Body of pancreas (tissue), 4 donors: ENCODE data around the gene ADAMTSL1. TPM values are rescaled to one million over a fixed set of nuclear protein-coding genes. Genes with fewer than 3 reads are reported as not detected.

Source experiments
- ATAC-seq: fragments of 150-250 bp; one replicate; pipeline ENCODE4 v1.9.1; 2016
- DNase-seq, 4 donors: peaks; one replicate each; pipeline ENCODE4 v3.0.0-alpha.2; 2019
- H3K27ac ChIP-seq, 4 donors: fragments of 200-600 bp; sonication (generic); 1 replicate in 3 of 4; 2 replicates in 1 of 4; pipeline versions ENCODE4 v1.5.1 to v1.6.1; 2016 to 2019; ENCODE audit warnings: mild to moderate bottlenecking in 1 of 4, mixed read lengths in 1 of 4, moderate library complexity in 1 of 4
- H3K27me3 ChIP-seq, 2 donors: fragments of 200-600 bp; sonication (generic); one replicate each; pipeline ENCODE4 v1.6.0; 2016; ENCODE audit warnings: mild to moderate bottlenecking in 1 of 2
- H3K36me3 ChIP-seq, 2 donors: fragments of 200-600 bp; sonication (generic); replicated peaks in 1 of 2; 2 replicates each; pipeline ENCODE4 v1.5.1; 2016; ENCODE audit warnings: low read depth in 2 of 2; ENCODE audit not compliant: insufficient read depth in 1 of 2
- H3K4me1 ChIP-seq: fragments of 200-600 bp; sonication (generic); one replicate; pipeline ENCODE4 v1.6.0; 2016
- H3K4me3 ChIP-seq, 2 donors: fragments of 200-600 bp; sonication (generic); 1 replicate in 1 of 2; 2 replicates in 1 of 2; pipeline ENCODE4 v1.5.1; 2016 to 2019
- H3K9me3 ChIP-seq, 3 donors: fragments of 200-600 bp; sonication (generic); 1 replicate in 2 of 3; 2 replicates in 1 of 3; pipeline ENCODE4 v1.5.1; 2016
- CTCF ChIP-seq, 7 experiments: fragments of 450-650 bp in 4 of 7; fragments of 200-600 bp in 3 of 7; sonication (generic) in 3 of 7; IDR thresholded peaks; one replicate each; pipeline ENCODE4 v1.5.1; 2016 to 2019; ENCODE audit warnings: antibody characterized with exemption in 7 of 7
- POLR2A ChIP-seq, 3 donors: fragments of 450-650 bp; IDR thresholded peaks; one replicate each; pipeline ENCODE4 v1.6.1; 2016; ENCODE audit warnings: antibody characterized with exemption in 3 of 3, mild to moderate bottlenecking in 2 of 3
- WGBS, 2 donors: methylation state at CpG; one replicate each; pipeline ENCODE4 v1.1.5; 2017; 5-methylcytosine and 5-hydroxymethylcytosine counted together
- intact Hi-C: fragments of 100-400 bp; cut with DNase I; formaldehyde crosslinking; loops from one replicate; pipeline ENCODE4 v1.15.1; 2023
- total RNA-seq, 2 donors: library from RNA; depleted of rRNA; stranded (reverse); fragments of >200 nt; gene quantifications; one replicate each; pipeline ENCODE4 v1.1.0, GENCODE V29; 2016

The ADAMTSL1 gene
- total RNA-seq, 2 donors from 2014 or later, result 0.52 to 0.99 TPM

GRCh38 chr9:18705796-18706392 lies 231.9 kb downstream of the ADAMTSL1 start:
- Histone ChIP-seq H3K27me3 (no peaks in the 10 kb centered on the region), H3K27ac (no peak overlapping the region), H3K4me3 (no peak overlapping the region), H3K9me3 (no peaks in the 10 kb centered on the region), H3K4me1 (no peaks in the 10 kb centered on the region), H3K36me3 (no peaks in the 10 kb centered on the region)
- TF ChIP-seq POLR2A (IDR thresholded peaks at IDR 0.05), result no peak
- TF ChIP-seq CTCF (IDR thresholded peaks at IDR 0.05), result no peak
- 43 to 44% methylated on average over 4 of the region's 4 CpGs for WGBS, 2 donors
- DNase-seq, result no peak
- intact Hi-C loops, result no loop called here
- ATAC-seq, result no peak

- intact Hi-C loops, result no loop called here
- H3K27me3 ChIP-seq, result no peaks in the 10 kb centered on the region
- no peaks in the 10 kb centered on the region for H3K36me3 ChIP-seq
- ATAC-seq (no peak), DNase-seq (no peak)
- H3K4me1 ChIP-seq, result no peaks in the 10 kb centered on the region
- TF ChIP-seq CTCF (IDR thresholded peaks at IDR 0.05) (no peak), POLR2A (IDR thresholded peaks at IDR 0.05) (no peak)
- no peak overlapping the region for H3K27ac ChIP-seq
- H3K4me3 ChIP-seq, result no peak overlapping the region
- WGBS, 2 donors, result 74% methylated on average over 11 of the region's 11 CpGs
- no peaks in the 10 kb centered on the region for H3K9me3 ChIP-seq
These were observed 232.7 kb downstream of the ADAMTSL1 start for GRCh38 chr9:18706648-18707047.

- Histone ChIP-seq H3K27me3 (no peaks in the 10 kb centered on the region), H3K36me3 (no peaks in the 10 kb centered on the region), H3K4me1 (no peaks in the 10 kb centered on the region), H3K4me3 (no peak overlapping the region), H3K9me3 (no peaks in the 10 kb centered on the region), H3K27ac (no peak overlapping the region)
- no peak for DNase-seq
- TF ChIP-seq CTCF (IDR thresholded peaks at IDR 0.05) (no peak), POLR2A (IDR thresholded peaks at IDR 0.05) (no peak)
- intact Hi-C loops, result no loop called here
- 49 to 53% methylated on average over 5 of the region's 5 CpGs for WGBS, 2 donors
- no peak for ATAC-seq
These were observed 233.1 kb downstream of the ADAMTSL1 start for GRCh38 chr9:18707061-18707461.

GRCh38 chr9:18707489-18708205 lies 233.7 kb downstream of the ADAMTSL1 start:
- DNase-seq (no peak), ATAC-seq (no peak)
- no peak for TF ChIP-seq POLR2A (IDR thresholded peaks at IDR 0.05)
- TF ChIP-seq CTCF (IDR thresholded peaks at IDR 0.05), result no peak
- H3K9me3 ChIP-seq, result no peaks in the 10 kb centered on the region
- H3K27me3 ChIP-seq, result no peaks in the 10 kb centered on the region
- intact Hi-C loops, result no loop called here
- no peak overlapping the region for H3K27ac ChIP-seq
- H3K36me3 ChIP-seq, result no peaks in the 10 kb centered on the region
- H3K4me1 ChIP-seq, result no peaks in the 10 kb centered on the region
- 46 to 47% methylated on average over 8 of the region's 8 CpGs for WGBS, 2 donors
- no peak overlapping the region for H3K4me3 ChIP-seq

GRCh38 chr9:18708429-18708828 lies 234.5 kb downstream of the ADAMTSL1 start:
- ATAC-seq (no peak), DNase-seq (no peak)
- no peak overlapping the region for H3K27ac ChIP-seq
- no peak overlapping the region for H3K4me3 ChIP-seq
- no peaks in the 10 kb centered on the region for H3K4me1 ChIP-seq
- no peaks in the 10 kb centered on the region for H3K27me3 ChIP-seq
- no peak for TF ChIP-seq CTCF (IDR thresholded peaks at IDR 0.05)
- no peak for TF ChIP-seq POLR2A (IDR thresholded peaks at IDR 0.05)
- H3K9me3 ChIP-seq, result no peaks in the 10 kb centered on the region
- 48 to 70% methylated on average over 4 of the region's 4 CpGs for WGBS, 2 donors
- intact Hi-C loops, result no loop called here
- no peaks in the 10 kb centered on the region for H3K36me3 ChIP-seq
